CD8-positive, alpha-beta memory T cell (primary cell): ENCODE measurements around the gene SLC39A1. TPM values are rescaled to one million over a fixed set of nuclear protein-coding genes. Genes with fewer than 3 reads are reported as not detected.

Source experiments
- CTCF ChIA-PET: fragments of 350-600 bp; sonication (Branson Sonifier 250); formaldehyde crosslinking; loops from one replicate; lab custom pipeline; 2021; ENCODE audit warnings: antibody characterized with exemption; lab: Charles Lee
- POLR2A ChIA-PET: fragments of 350-600 bp; sonication (Branson Sonifier 250); formaldehyde crosslinking; loops from one replicate; lab custom pipeline; 2021; ENCODE audit warnings: antibody characterized with exemption; lab: Charles Lee
- DNase-seq, 5 donors: peaks; one replicate each; pipeline versions ENCODE4 v3.0.0 to v3.0.0-alpha.2; 2020 to 2022; ENCODE audit warnings: mixed read lengths in 1 of 5
- H3K27ac ChIP-seq: one replicate; pipeline ENCODE4 v1.7.0; 2013; ENCODE audit warnings: low read depth, mild to moderate bottlenecking, low read length, moderate library complexity
- H3K27me3 ChIP-seq: 2 replicates; pipeline ENCODE4 v1.7.0; 2013; ENCODE audit warnings: low read length, mild to moderate bottlenecking; ENCODE audit not compliant: insufficient read depth, poor library complexity, severe bottlenecking
- H3K36me3 ChIP-seq: 2 replicates; pipeline ENCODE4 v1.7.0; 2013; ENCODE audit warnings: mild to moderate bottlenecking, low read length, moderate library complexity; ENCODE audit not compliant: insufficient read depth
- H3K4me1 ChIP-seq: 2 replicates; pipeline ENCODE4 v1.7.0; 2013; ENCODE audit warnings: mild to moderate bottlenecking, low read length, moderate library complexity; ENCODE audit not compliant: insufficient read depth
- H3K4me3 ChIP-seq: 2 replicates; pipeline ENCODE4 v1.7.0; 2013; ENCODE audit warnings: mild to moderate bottlenecking, low read length
- H3K9me3 ChIP-seq: 2 replicates; pipeline ENCODE4 v1.7.0; 2013; ENCODE audit warnings: mild to moderate bottlenecking, low read length
- H3K27ac Mint-ChIP-seq, 8 donors: one replicate each; pipeline ENCODE4 v1.8.0; 2020 to 2021; ENCODE audit warnings: mixed read lengths in 8 of 8, mild to moderate bottlenecking in 6 of 8, inconsistent platforms in 3 of 8, moderate library complexity in 3 of 8
- H3K27me3 Mint-ChIP-seq, 2 donors: one replicate each; pipeline ENCODE4 v1.8.0; 2020 to 2021; ENCODE audit warnings: mixed read lengths in 2 of 2, mild to moderate bottlenecking in 1 of 2, moderate library complexity in 1 of 2
- H3K36me3 Mint-ChIP-seq, 3 donors: one replicate each; pipeline ENCODE4 v1.8.0; 2020 to 2021; ENCODE audit warnings: mixed read lengths in 3 of 3, inconsistent platforms in 1 of 3, mild to moderate bottlenecking in 1 of 3
- H3K4me1 Mint-ChIP-seq, 3 donors: one replicate each; pipeline ENCODE4 v1.8.0; 2020 to 2021; ENCODE audit warnings: mixed read lengths in 3 of 3, inconsistent platforms in 1 of 3, mild to moderate bottlenecking in 1 of 3
- H3K4me3 Mint-ChIP-seq, 7 donors: one replicate each; pipeline ENCODE4 v1.8.0; 2020 to 2021; ENCODE audit warnings: mixed read lengths in 7 of 7, mild to moderate bottlenecking in 6 of 7, moderate library complexity in 4 of 7, inconsistent platforms in 2 of 7
- H3K9me3 Mint-ChIP-seq, 5 donors: one replicate each; pipeline ENCODE4 v1.8.0; 2020 to 2022; ENCODE audit warnings: mixed read lengths in 5 of 5, mild to moderate bottlenecking in 3 of 5, moderate library complexity in 2 of 5, inconsistent platforms in 1 of 5
- polyA plus RNA-seq: library from polyadenylated mRNA; unstranded; fragments of 300-500 nt; fragmentation: Illumina TruSeq; gene quantifications from one replicate; pipeline ENCODE4 v1.2.3, GENCODE V29; 2021
- total RNA-seq, 2 experiments: library from RNA; stranded (reverse); gene quantifications; one replicate each; pipeline ENCODE4 v1.2.3, GENCODE V29; 2021

Gene SLC39A1
- total and polyA plus RNA-seq, 3 experiments from 2014 or later = 39.2 to 88.2 (median 85.5) TPM

DNA sequence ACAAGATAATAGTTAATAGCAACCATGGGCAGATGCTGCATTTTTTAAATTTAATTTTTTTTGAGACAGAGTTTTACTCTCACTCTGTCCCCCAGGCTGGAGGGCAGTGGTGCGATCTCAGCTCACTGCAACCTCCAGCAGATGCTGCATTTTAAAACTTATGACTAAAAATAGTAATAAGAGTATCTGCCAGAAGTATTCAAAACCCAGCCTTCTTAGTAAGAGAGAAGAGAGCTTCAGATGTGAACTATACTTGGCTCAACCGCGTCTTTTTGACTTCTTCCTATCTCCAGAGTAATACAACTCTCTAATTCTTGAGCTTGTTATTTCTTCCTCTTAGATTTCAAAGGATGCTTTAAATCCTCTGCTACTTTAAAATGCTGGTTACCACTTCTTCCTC lies 31.9 kb upstream of the SLC39A1 start:
- peaks cover 35% of the 10 kb centered on the region for H3K36me3 ChIP-seq
- POLR2A ChIA-PET = no interaction called here

DNA sequence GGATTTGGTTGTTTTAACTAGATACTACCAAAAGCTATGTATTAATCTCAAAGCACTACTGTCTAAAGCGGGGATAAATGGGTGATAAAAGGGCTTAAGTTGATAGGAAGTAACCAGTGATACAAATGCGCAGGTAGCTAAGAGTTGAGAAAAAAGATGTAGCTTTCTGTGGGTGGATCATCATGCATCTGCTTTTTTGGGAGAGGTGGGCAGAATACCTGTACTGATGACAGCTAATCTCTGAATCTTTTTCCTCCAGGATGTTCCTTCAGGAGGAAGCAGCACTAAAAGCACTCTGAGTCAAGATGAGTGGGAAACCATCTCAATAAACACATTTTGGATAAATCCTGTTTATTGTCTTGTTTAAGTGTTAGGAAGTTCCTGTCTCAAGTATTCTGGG lies 28.5 kb upstream of the SLC39A1 start:
- H3K36me3 Mint-ChIP-seq = peaks cover 14 to 49% (median 18%) of the 10 kb centered on the region in 3 donors
- H3K4me3 Mint-ChIP-seq = peak overlapping the region; percentile 91 to 100 (median 97)
- POLR2A ChIA-PET = interaction anchor here (0.5 to 2.4 kb wide), 9 partner anchors 10 to 358 kb away, joined by 3 to 46 read pairs (median 9); partner anchors contain the start of genes CHTOP, CREB3L4, GATAD2B and JTB
- Histone ChIP-seq H3K36me3 (peaks cover 35% of the 10 kb centered on the region), H3K27ac (peak overlapping the region; percentile 96), H3K4me1 (peaks cover 38% of the 10 kb centered on the region), H3K9me3 (no peaks in the 10 kb centered on the region), H3K27me3 (no peaks in the 10 kb centered on the region), H3K4me3 (peak overlapping the region; percentile 79)
- peak in 1 of 5 donors; percentile 8 for DNase-seq
- H3K27me3 Mint-ChIP-seq = peaks cover 0 to 3% of the 10 kb centered on the region in 2 donors
- H3K9me3 Mint-ChIP-seq = peaks cover 0 to 2% (median 0%) of the 10 kb centered on the region in 5 donors
- H3K4me1 Mint-ChIP-seq = peaks cover 30 to 52% (median 48%) of the 10 kb centered on the region in 3 donors
- CTCF ChIA-PET = interaction anchor here (1.4 to 9.1 kb wide), 2 partner anchors 9 to 194 kb away, joined by 3 to 94 read pairs; no protein-coding TSS in a partner anchor
- peak overlapping the region; percentile 93 to 100 (median 100) for H3K27ac Mint-ChIP-seq

More for the DNA sequence above, 31.9 kb upstream of the SLC39A1 start:
- H3K4me1 ChIP-seq = peaks cover 32% of the 10 kb centered on the region
- Mint-ChIP-seq H3K9me3 (peaks cover 0 to 2% (median 0%) of the 10 kb centered on the region in 5 donors), H3K4me3 (peak overlapping the region in 2 of 7 donors; percentile 39 to 83), H3K27ac (peak overlapping the region in 4 of 8 donors; percentile 17 to 93 (median 68)), H3K27me3 (peaks cover 0 to 3% of the 10 kb centered on the region in 2 donors), H3K4me1 (peaks cover 25 to 44% (median 39%) of the 10 kb centered on the region in 3 donors), H3K36me3 (peaks cover 14 to 49% (median 18%) of the 10 kb centered on the region in 3 donors)
- CTCF ChIA-PET = no interaction called here
- no peaks in the 10 kb centered on the region for H3K9me3 ChIP-seq
- H3K27ac ChIP-seq = no peak overlapping the region
- H3K4me3 ChIP-seq = no peak overlapping the region
- no peak for DNase-seq
- no peaks in the 10 kb centered on the region for H3K27me3 ChIP-seq

- H3K36me3 ChIP-seq = peaks cover 35% of the 10 kb centered on the region
These were observed 27.9 kb upstream of the SLC39A1 start for GRCh38 chr1:153991151-153991630.

DNA sequence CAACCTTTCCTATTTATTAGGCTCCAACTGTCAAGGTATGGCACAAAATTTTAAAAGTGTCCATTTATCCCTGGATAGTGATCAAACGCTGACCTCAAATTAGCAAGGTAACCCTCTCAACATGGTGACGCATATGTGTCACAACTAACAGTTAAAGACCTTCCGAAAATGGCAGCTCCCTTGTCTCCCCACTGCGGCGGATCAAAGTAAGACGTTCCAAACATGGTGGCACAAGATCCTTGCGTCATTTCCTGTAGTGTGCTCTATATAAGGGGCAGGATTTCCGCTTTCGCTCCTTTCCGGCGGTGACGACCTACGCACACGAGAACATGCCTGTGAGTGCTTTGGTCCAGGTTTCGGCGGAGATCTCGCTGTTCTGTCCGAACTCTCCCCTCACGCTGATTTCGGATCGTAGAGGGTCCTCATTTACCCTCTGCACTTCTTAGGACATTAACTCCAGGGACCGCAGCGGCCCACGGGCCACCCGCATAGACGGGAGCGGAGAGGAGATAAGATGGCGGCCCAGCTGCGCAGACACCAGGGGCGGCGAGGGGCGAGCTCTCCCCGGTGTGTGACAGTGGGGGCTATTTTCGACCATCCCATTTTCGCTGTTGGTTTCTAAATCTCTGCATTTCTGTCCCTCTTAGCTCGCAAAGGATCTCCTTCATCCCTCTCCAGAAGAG lies 27.3 kb upstream of the SLC39A1 start, which contains the start of gene RPS27:
TSS of gene RPS27 (plus strand) at position 295 of the 683 bp plus-strand sequence. CDS start at position 330, 35 bp downstream.
- H3K4me1 ChIP-seq = peaks cover 42% of the 10 kb centered on the region
- Mint-ChIP-seq H3K27me3 (peaks cover 8% of the 10 kb centered on the region in 2 donors), H3K36me3 (peaks cover 14 to 45% (median 16%) of the 10 kb centered on the region in 3 donors), H3K27ac (peak within 1 kb of the TSS; percentile 93 to 100 (median 100)), H3K9me3 (peaks cover 0 to 2% (median 0%) of the 10 kb centered on the region in 5 donors), H3K4me1 (peaks cover 36 to 61% (median 53%) of the 10 kb centered on the region in 3 donors), H3K4me3 (peak within 1 kb of the TSS; percentile 91 to 100 (median 97))
- H3K27ac ChIP-seq = peak within 1 kb of the TSS; percentile 96
- peak; percentile 77 to 96 (median 92) for DNase-seq
- no peaks in the 10 kb centered on the region for H3K27me3 ChIP-seq
- POLR2A ChIA-PET = interaction anchor here (0.5 to 2.4 kb wide), 24 partner anchors 11 to 459 kb away, joined by 3 to 46 read pairs (median 5); partner anchors contain the start of genes CHTOP, CREB3L4, CRTC2 and DENND4B
- peak within 1 kb of the TSS; percentile 79 for H3K4me3 ChIP-seq
- CTCF ChIA-PET = interaction anchor here (1.2 to 9.1 kb wide), 4 partner anchors 10 to 193 kb away, joined by 3 to 94 read pairs (median 4); partner anchors contain the start of gene JTB
- no peaks in the 10 kb centered on the region for H3K9me3 ChIP-seq
- H3K36me3 ChIP-seq = peaks cover 34% of the 10 kb centered on the region

More at GRCh38 chr1:153991151-153991630, 27.9 kb upstream of the SLC39A1 start:
- peak in 1 of 5 donors; percentile 7 for DNase-seq
- H3K4me1 Mint-ChIP-seq = peaks cover 34 to 57% (median 53%) of the 10 kb centered on the region in 3 donors
- Histone ChIP-seq H3K27me3 (no peaks in the 10 kb centered on the region), H3K4me1 (peaks cover 42% of the 10 kb centered on the region), H3K4me3 (peak overlapping the region; percentile 79), H3K9me3 (no peaks in the 10 kb centered on the region), H3K27ac (peak overlapping the region; percentile 96)
- H3K27me3 Mint-ChIP-seq = peaks cover 4 to 5% of the 10 kb centered on the region in 2 donors
- peaks cover 14 to 48% (median 18%) of the 10 kb centered on the region in 3 donors for H3K36me3 Mint-ChIP-seq
- peak overlapping the region; percentile 93 to 100 (median 100) for H3K27ac Mint-ChIP-seq
- CTCF ChIA-PET = interaction anchor here (1.2 to 9.1 kb wide), 4 partner anchors 10 to 193 kb away, joined by 3 to 94 read pairs (median 4); partner anchors contain the start of gene JTB
- H3K9me3 Mint-ChIP-seq = peaks cover 0 to 2% (median 0%) of the 10 kb centered on the region in 5 donors
- POLR2A ChIA-PET = interaction anchor here (0.5 to 2.4 kb wide), 15 partner anchors 10 to 357 kb away, joined by 3 to 46 read pairs (median 8); partner anchors contain the start of genes CHTOP, CREB3L4, CRTC2 and DENND4B
- peak overlapping the region; percentile 91 to 100 (median 97) for H3K4me3 Mint-ChIP-seq

DNA sequence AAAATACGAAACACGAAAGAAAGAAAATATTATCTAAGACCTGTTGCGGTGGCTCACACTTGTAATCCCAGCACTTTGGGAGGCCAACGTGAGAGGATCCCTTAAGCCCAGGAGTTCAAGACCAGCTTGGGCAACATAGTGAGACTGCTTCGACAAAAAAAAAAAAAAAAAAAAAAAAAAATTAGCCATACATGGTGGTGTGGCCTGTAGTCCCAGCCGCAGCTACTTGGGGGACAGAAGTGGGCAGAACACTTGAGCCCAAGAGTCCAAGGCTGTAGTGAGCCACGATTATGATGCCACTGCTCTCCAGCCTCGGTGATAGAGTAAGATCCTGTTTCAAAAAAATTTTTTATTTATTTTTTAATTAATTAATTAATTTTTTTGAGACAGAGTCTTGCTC lies 24.3 kb upstream of the SLC39A1 start:
- DNase-seq = no peak
- no peak overlapping the region for H3K4me3 ChIP-seq
- no peaks in the 10 kb centered on the region for H3K27me3 ChIP-seq
- H3K9me3 Mint-ChIP-seq = peaks cover 0 to 2% (median 0%) of the 10 kb centered on the region in 5 donors
- H3K27ac ChIP-seq = no peak overlapping the region
- H3K36me3 ChIP-seq = peaks cover 14% of the 10 kb centered on the region
- POLR2A ChIA-PET = interaction anchor here (0.6 to 2.0 kb wide), 4 partner anchors 21 to 212 kb away, joined by 4 to 9 read pairs (median 4); partner anchors contain the start of gene SLC27A3
- peaks cover 8 to 21% (median 11%) of the 10 kb centered on the region in 3 donors for H3K36me3 Mint-ChIP-seq
- peaks cover 26% of the 10 kb centered on the region for H3K4me1 ChIP-seq
- peaks cover 12 to 13% of the 10 kb centered on the region in 2 donors for H3K27me3 Mint-ChIP-seq
- peaks cover 28 to 40% (median 36%) of the 10 kb centered on the region in 3 donors for H3K4me1 Mint-ChIP-seq
- peak overlapping the region in 1 of 7 donors; percentile 45 for H3K4me3 Mint-ChIP-seq
- H3K9me3 ChIP-seq = no peaks in the 10 kb centered on the region
- H3K27ac Mint-ChIP-seq = peak overlapping the region in 1 of 8 donors; percentile 89
- CTCF ChIA-PET = interaction anchor here (0.7 to 9.1 kb wide), 20 partner anchors 11 to 310 kb away, joined by 3 to 94 read pairs (median 4); partner anchors contain the start of genes CREB3L4, DENND4B, HAX1 and JTB

DNA sequence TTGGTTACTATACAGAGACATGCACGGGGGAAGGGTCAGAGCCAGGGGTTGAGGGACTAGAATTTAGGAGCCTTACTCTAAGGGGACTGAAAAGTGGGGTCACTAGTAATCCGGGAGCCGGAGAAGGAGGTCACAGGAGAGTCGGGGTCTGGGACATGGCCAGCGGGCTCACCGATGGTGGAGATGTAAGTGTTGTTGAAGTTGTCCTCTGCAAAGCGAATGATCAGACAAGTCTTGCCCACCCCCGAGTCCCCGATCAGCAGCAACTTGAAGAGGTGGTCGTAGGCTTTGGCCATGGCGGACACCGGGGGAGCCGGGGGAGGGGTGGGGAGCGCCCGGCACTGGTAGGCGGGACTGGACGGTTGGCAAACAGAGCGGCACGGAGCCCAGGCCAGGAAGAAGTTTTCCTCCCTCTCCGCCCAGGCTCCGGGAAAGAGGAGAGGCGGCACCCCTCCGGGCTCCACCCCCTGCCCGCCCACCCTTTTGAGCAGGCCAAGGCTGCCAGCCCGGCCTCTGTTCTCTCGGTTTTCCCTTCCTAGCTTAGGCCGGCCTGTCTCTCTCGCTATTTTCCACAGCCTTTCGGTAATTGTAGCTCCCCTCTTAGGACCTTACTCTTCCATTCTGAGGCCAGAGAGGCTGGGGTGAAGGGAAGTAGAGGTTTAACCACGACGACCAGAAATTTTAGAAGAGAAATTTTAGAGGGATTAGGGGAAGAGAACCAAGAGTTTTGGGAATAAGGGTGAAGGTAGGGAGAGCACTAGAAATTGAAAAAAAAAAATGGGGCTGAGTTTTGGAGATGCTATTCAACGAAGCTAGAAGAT lies 22.8 kb upstream of the SLC39A1 start, which contains the start of gene RAB13:
TSS of gene RAB13 (minus strand) at position 399 of the 821 bp plus-strand sequence. CDS start at position 296, 103 bp downstream.
- no peaks in the 10 kb centered on the region for H3K9me3 ChIP-seq
- POLR2A ChIA-PET = interaction anchor here (0.6 to 2.0 kb wide), 6 partner anchors 9 to 211 kb away, joined by 3 to 9 read pairs (median 4); partner anchors contain the start of genes JTB and SLC27A3
- peak within 1 kb of the TSS; percentile 20 for H3K27ac ChIP-seq
- Mint-ChIP-seq H3K9me3 (peaks cover 0 to 2% (median 0%) of the 10 kb centered on the region in 5 donors), H3K4me3 (peak within 1 kb of the TSS; percentile 31 to 67 (median 46)), H3K4me1 (peaks cover 16 to 25% (median 22%) of the 10 kb centered on the region in 3 donors), H3K27ac (peak within 1 kb of the TSS; percentile 69 to 93 (median 90)), H3K27me3 (peaks cover 12 to 15% of the 10 kb centered on the region in 2 donors), H3K36me3 (peaks cover 0 to 7% (median under 1%) of the 10 kb centered on the region in 3 donors)
- no peak within 1 kb of the TSS for H3K4me3 ChIP-seq
- peak in 1 of 5 donors; percentile 11 for DNase-seq
- CTCF ChIA-PET = interaction anchor here (0.6 to 9.1 kb wide), 36 partner anchors 9 to 475 kb away, joined by 3 to 94 read pairs (median 4); partner anchors contain the start of genes CHTOP, CREB3L4, DENND4B and HAX1
- peaks cover 12% of the 10 kb centered on the region for H3K4me1 ChIP-seq
- peaks cover 1% of the 10 kb centered on the region for H3K36me3 ChIP-seq
- no peaks in the 10 kb centered on the region for H3K27me3 ChIP-seq
